HepG2 (cell line): ENCODE data around the gene RASL12. TPM values are rescaled to one million over a fixed set of nuclear protein-coding genes. Genes with fewer than 3 reads are reported as not detected.

Experiments
- ATAC-seq: fragments of 200-7000 bp; cut with Tn5 transposase; 3 replicates; pipeline ENCODE4 v1.9.1; 2020; ENCODE audit warnings: mild to moderate bottlenecking, moderate library complexity
- BruUV-seq: library from RNA; stranded (reverse); fragments of 400-500 nt; replicated peaks from 2 replicates; lab custom pipeline; 2021; lab: Mats Ljungman, UMichigan
- CTCF ChIA-PET: fragments of 300-600 bp; formaldehyde crosslinking; extraction: SDS; loops from one replicate; lab custom pipeline; 2021; ENCODE audit warnings: low total read pairs, inconsistent platforms, low intra/inter-chr PET ratio; lab: Yijun Ruan, JAX
- POLR2A ChIA-PET: fragments of 350-600 bp; sonication (Branson Sonifier 250); formaldehyde crosslinking; loops from one replicate; lab custom pipeline; 2020; ENCODE audit warnings: antibody characterized with exemption, inconsistent platforms; lab: Yijun Ruan, JAX
- DNase-seq: peaks from one replicate; pipeline ENCODE4 v3.0.0-alpha.2; 2015; ENCODE audit warnings: low spot score
- FAIRE-seq: peaks from 3 replicates; lab custom pipeline; 2011; peaks lifted over from hg19 to GRCh38; lab: Jason Lieb, UNC
- H2AFZ ChIP-seq: one replicate; pipeline ENCODE4 v1.6.1; 2011; ENCODE audit warnings: low read length, inconsistent platforms
- H3K27ac ChIP-seq: fragments of 300-600 bp; 3 replicates; pipeline ENCODE4 v1.8.0; 2011; ENCODE audit warnings: mixed run types, mild to moderate bottlenecking, mixed read lengths, low read length, inconsistent platforms; ENCODE audit not compliant: insufficient read depth; ENCODE audit errors: extremely low read length
- H3K27me3 ChIP-seq, 2 experiments: fragments of 200-600 bp in 1 of 2; 2 replicates in 1 of 2; 3 replicates in 1 of 2; pipeline versions ENCODE4 v1.6.0 to v1.8.0; 2011; ENCODE audit warnings: low read length in 2 of 2, mild to moderate bottlenecking in 2 of 2, moderate library complexity in 2 of 2, inconsistent platforms in 1 of 2; ENCODE audit not compliant: insufficient read depth in 2 of 2, control insufficient read depth in 1 of 2
- H3K36me3 ChIP-seq, 2 experiments: fragments of 200-600 bp in 1 of 2; replicated peaks in 1 of 2; 2 replicates in 1 of 2; 3 replicates in 1 of 2; pipeline versions ENCODE4 v1.5.1 to v1.8.0; 2011; ENCODE audit warnings: low read length in 2 of 2, inconsistent platforms in 1 of 2; ENCODE audit not compliant: insufficient read depth in 2 of 2, control insufficient read depth in 1 of 2
- H3K4me1 ChIP-seq: 2 replicates; pipeline ENCODE4 v1.5.1; 2012; ENCODE audit warnings: low read length, inconsistent platforms; ENCODE audit not compliant: insufficient read depth
- H3K4me2 ChIP-seq: 2 replicates; pipeline ENCODE4 v1.6.0; 2011; ENCODE audit warnings: low read depth, low read length, inconsistent platforms
- H3K4me3 ChIP-seq, 3 experiments: fragments of 200-600 bp in 1 of 3; sonication (generic), shearing (Covaris generic) in 1 of 3; replicated peaks in 1 of 3; 2 replicates each; pipeline ENCODE4 v1.5.1; 2011 to 2016; ENCODE audit warnings: low read length in 3 of 3, inconsistent platforms in 2 of 3, low read depth in 2 of 3, mild to moderate bottlenecking in 2 of 3, control low read depth in 1 of 3, mixed read lengths in 1 of 3; ENCODE audit not compliant: insufficient read depth in 1 of 3
- H3K79me2 ChIP-seq: one replicate; pipeline ENCODE4 v1.6.1; 2011; ENCODE audit warnings: low read length, inconsistent platforms; ENCODE audit not compliant: insufficient read depth
- H3K9ac ChIP-seq: 2 replicates; pipeline ENCODE4 v1.6.0; 2011; ENCODE audit warnings: mild to moderate bottlenecking, low read depth, low read length, inconsistent platforms; ENCODE audit not compliant: insufficient read depth
- H3K9me3 ChIP-seq: 2 replicates; pipeline ENCODE4 v1.5.1; 2012; ENCODE audit warnings: mild to moderate bottlenecking, low read length
- H4K20me1 ChIP-seq: 2 replicates; pipeline ENCODE4 v1.6.0; 2011; ENCODE audit warnings: inconsistent platforms, mild to moderate bottlenecking, low read length, moderate library complexity; ENCODE audit not compliant: insufficient read depth
- AHR ChIP-seq: IDR thresholded peaks from 2 replicates; pipeline ENCODE4 v1.6.1; 2018; ENCODE audit warnings: missing genetic modification reagents, missing compliant biosample characterization
- ASH2L ChIP-seq: fragments of 300-600, 200-600 bp; sonication (generic); IDR thresholded peaks from 2 replicates; pipeline ENCODE4 v1.7.0; 2017; ENCODE audit warnings: low read depth, mild to moderate bottlenecking, moderate library complexity, mixed read lengths, low read length; ENCODE audit not compliant: insufficient read length
- CEBPG ChIP-seq: IDR thresholded peaks from 2 replicates; pipeline ENCODE4 v1.6.1; 2016
- ISX ChIP-seq: sonication (generic); formaldehyde crosslinking; conservative IDR thresholded peaks from 2 replicates; pipeline ENCODE4 v1.5.0; 2020; ENCODE audit warnings: missing genetic modification reagents
- MZF1 ChIP-seq: sonication (generic); formaldehyde crosslinking; IDR thresholded peaks from 2 replicates; pipeline ENCODE4 v1.8.1; 2023; ENCODE audit warnings: mild to moderate bottlenecking, missing genetic modification reagents, borderline replicate concordance
- U2AF1 ChIP-seq: fragments of 200-400 bp; formaldehyde crosslinking; optimal IDR thresholded peaks from 2 replicates; pipeline ENCODE3; 2017; ENCODE audit warnings: mild to moderate bottlenecking, low read depth, low read length
- ZNF282 ChIP-seq: fragments of 450-650 bp; IDR thresholded peaks from 2 replicates; pipeline ENCODE4 v1.6.1; 2018; ENCODE audit not compliant: partially characterized antibody
- WGBS: methylation state at CpG from one replicate; pipeline ENCODE4 v1.1.6; 2017; ENCODE audit warnings: low lambda C conversion rate; 5-methylcytosine and 5-hydroxymethylcytosine counted together
- in situ Hi-C: cut with HindIII; loops from 2 replicates; pipeline ENCODE4 v1.10.0; 2017; ENCODE audit warnings: low pct_unique_long_range_greater_than_20kb; ENCODE audit not compliant: extremely low pct_ligation_motif_present
- intact Hi-C: fragments of 100-400 bp; cut with micrococcal nuclease; formaldehyde crosslinking; loops from one replicate; pipeline ENCODE4 v1.10.0; 2022; ENCODE audit not compliant: unreplicated experiment
- polyA plus RNA-seq, 8 experiments: library from polyadenylated mRNA; depleted of rRNA in 3 of 8; stranded (reverse) in 7 of 8; unstranded in 1 of 8; fragments of >200 nt; fragmentation: Illumina TruSeq in 4 of 8; extraction: Trizol in 4 of 8; gene quantifications; 2 replicates each; pipeline versions ENCODE4 v1.2.1 to v1.2.3, GENCODE V29; 2011 to 2016; ENCODE audit warnings: low read depth in 4 of 8, missing spikeins in 1 of 8, mixed read lengths in 1 of 8; ENCODE audit not compliant: insufficient read depth in 1 of 8
- total RNA-seq, 5 experiments: library from RNA; depleted of rRNA; stranded (reverse); fragments of >200 nt; fragmentation: Illumina TruSeq; extraction: Trizol; gene quantifications; 2 replicates each; pipeline ENCODE4 v1.2.3, GENCODE V29; 2016; ENCODE audit warnings: low read depth in 1 of 5
- TF ChIP-seq, protein P1 (sequence below): sonication (generic); formaldehyde crosslinking; IDR thresholded peaks from 2 replicates; pipeline ENCODE4 v1.8.0; 2022; ENCODE audit warnings: mild to moderate bottlenecking, missing genetic modification reagents; ENCODE audit not compliant: insufficient replicate concordance
- TF ChIP-seq, protein P2 (sequence below): sonication (generic); formaldehyde crosslinking; IDR thresholded peaks from 2 replicates; pipeline ENCODE4 v1.4.0; 2020; ENCODE audit warnings: missing genetic modification reagents, low read depth, mild to moderate bottlenecking, borderline replicate concordance
- TF ChIP-seq, protein P3 (sequence below): sonication (generic); formaldehyde crosslinking; IDR thresholded peaks from 2 replicates; pipeline ENCODE4 v1.4.0; 2020; ENCODE audit warnings: missing genetic modification reagents
- TF ChIP-seq, protein P4 (sequence below): sonication (generic); formaldehyde crosslinking; IDR thresholded peaks from 2 replicates; pipeline ENCODE4 v1.5.0; 2020; ENCODE audit warnings: mild to moderate bottlenecking, missing genetic modification reagents

Gene RASL12
- total and polyA plus RNA-seq, 2 of the 13 experiments (the other 11 are each of a cell fraction or from before 2014, with no cell fraction given): 0.16 to 0.55 TPM

DNA sequence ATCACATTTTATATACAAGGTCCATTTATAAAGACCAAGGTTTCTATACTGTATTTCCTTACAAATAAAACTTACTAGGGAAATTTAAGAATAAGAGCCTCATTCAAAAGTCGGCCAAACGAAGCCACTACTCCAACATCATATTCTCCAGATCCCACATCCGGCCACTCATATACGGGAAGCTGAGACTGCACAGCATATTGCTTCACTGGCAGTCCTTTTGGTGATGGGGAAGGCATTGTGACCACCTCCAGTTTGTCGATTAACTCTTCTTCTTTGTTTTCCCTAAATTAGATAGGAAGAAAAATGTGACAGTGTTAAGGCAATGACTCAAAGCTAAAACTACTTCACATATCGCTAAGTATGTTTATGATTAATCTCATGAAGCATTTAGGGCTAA lies 41.0 kb downstream of the RASL12 start:
- POLR2A ChIA-PET: no interaction called here
- FAIRE-seq: no peak
- TF ChIP-seq ZNF282 (no peak), ISX (CRISPR knock-in tag) (no peak), ASH2L (no peak), AHR (CRISPR knock-in tag) (no peak)
- TF ChIP-seq, protein P1, sequence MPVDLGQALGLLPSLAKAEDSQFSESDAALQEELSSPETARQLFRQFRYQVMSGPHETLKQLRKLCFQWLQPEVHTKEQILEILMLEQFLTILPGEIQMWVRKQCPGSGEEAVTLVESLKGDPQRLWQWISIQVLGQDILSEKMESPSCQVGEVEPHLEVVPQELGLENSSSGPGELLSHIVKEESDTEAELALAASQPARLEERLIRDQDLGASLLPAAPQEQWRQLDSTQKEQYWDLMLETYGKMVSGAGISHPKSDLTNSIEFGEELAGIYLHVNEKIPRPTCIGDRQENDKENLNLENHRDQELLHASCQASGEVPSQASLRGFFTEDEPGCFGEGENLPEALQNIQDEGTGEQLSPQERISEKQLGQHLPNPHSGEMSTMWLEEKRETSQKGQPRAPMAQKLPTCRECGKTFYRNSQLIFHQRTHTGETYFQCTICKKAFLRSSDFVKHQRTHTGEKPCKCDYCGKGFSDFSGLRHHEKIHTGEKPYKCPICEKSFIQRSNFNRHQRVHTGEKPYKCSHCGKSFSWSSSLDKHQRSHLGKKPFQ (CRISPR knock-in tag): no peak
- H3K79me2 ChIP-seq: peaks cover 15% of the 10 kb centered on the region
- intact Hi-C loops: no loop called here
- CTCF ChIA-PET: no interaction called here
- H3K4me1 ChIP-seq: peaks cover 28% of the 10 kb centered on the region
- no peak overlapping the region for H2AFZ ChIP-seq
- H4K20me1 ChIP-seq: no peaks in the 10 kb centered on the region
- no peak for ATAC-seq
- no peak overlapping the region for H3K27ac ChIP-seq
- no peaks in the 10 kb centered on the region for H3K9me3 ChIP-seq
- H3K36me3 ChIP-seq: peaks cover 5 to 21% of the 10 kb centered on the region in 2 experiments; a peak in 3 of 5 replicates
- H3K4me2 ChIP-seq: no peak overlapping the region
- no peak overlapping the region for H3K4me3 ChIP-seq
- H3K27me3 ChIP-seq: no peaks in the 10 kb centered on the region; a peak in 1 of 5 replicates
- WGBS: 97% methylated on average over 6 of the region's 6 CpGs
- H3K9ac ChIP-seq: no peak overlapping the region
- in situ Hi-C loops: no loop called here
- no peak for DNase-seq
- BruUV-seq: no TSS peak

DNA sequence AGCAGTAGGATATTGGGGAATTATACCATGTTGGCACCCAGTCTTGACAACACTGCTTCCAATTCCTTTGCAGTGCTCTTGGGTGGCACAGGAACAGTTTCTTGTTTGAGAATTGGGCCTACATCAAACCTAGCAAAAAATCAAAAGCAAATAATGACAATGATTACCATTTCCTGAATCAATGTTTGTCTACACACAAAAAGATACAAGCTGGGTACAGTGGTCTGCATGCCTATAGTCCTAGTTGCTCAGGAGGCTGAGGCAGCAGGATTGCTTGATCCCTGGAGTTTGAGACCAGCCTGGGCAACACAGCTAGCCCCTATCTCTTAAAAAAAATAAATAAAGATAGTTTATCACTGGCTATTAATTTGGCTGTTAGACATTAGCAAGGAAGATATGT lies 46.3 kb downstream of the RASL12 start:
- H3K4me2 ChIP-seq: no peak overlapping the region
- FAIRE-seq: no peak
- H3K27me3 ChIP-seq: no peaks in the 10 kb centered on the region
- no peaks in the 10 kb centered on the region for H3K9me3 ChIP-seq
- no peak overlapping the region for H3K9ac ChIP-seq
- H4K20me1 ChIP-seq: no peaks in the 10 kb centered on the region
- no peak for ATAC-seq
- intact Hi-C loops (no loop called here), in situ Hi-C loops (no loop called here)
- no peak overlapping the region for H3K4me3 ChIP-seq
- POLR2A ChIA-PET: no interaction called here
- H3K79me2 ChIP-seq: no peaks in the 10 kb centered on the region
- CTCF ChIA-PET: no interaction called here
- BruUV-seq: no TSS peak
- DNase-seq: no peak
- H3K4me1 ChIP-seq: no peaks in the 10 kb centered on the region
- H3K27ac ChIP-seq: no peak overlapping the region
- no peak overlapping the region for H2AFZ ChIP-seq
- peaks cover 8 to 31% of the 10 kb centered on the region in 2 experiments; a peak in 4 of 5 replicates for H3K36me3 ChIP-seq
- TF ChIP-seq, protein P2, sequence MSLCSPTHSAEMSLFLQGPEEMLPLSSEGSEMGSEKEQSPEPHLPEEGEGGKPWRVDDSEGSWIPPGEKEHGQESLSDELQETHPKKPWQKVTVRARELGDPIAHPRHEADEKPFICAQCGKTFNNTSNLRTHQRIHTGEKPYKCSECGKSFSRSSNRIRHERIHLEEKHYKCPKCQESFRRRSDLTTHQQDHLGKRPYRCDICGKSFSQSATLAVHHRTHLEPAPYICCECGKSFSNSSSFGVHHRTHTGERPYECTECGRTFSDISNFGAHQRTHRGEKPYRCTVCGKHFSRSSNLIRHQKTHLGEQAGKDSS: no peak
- TF ChIP-seq, protein P3, sequence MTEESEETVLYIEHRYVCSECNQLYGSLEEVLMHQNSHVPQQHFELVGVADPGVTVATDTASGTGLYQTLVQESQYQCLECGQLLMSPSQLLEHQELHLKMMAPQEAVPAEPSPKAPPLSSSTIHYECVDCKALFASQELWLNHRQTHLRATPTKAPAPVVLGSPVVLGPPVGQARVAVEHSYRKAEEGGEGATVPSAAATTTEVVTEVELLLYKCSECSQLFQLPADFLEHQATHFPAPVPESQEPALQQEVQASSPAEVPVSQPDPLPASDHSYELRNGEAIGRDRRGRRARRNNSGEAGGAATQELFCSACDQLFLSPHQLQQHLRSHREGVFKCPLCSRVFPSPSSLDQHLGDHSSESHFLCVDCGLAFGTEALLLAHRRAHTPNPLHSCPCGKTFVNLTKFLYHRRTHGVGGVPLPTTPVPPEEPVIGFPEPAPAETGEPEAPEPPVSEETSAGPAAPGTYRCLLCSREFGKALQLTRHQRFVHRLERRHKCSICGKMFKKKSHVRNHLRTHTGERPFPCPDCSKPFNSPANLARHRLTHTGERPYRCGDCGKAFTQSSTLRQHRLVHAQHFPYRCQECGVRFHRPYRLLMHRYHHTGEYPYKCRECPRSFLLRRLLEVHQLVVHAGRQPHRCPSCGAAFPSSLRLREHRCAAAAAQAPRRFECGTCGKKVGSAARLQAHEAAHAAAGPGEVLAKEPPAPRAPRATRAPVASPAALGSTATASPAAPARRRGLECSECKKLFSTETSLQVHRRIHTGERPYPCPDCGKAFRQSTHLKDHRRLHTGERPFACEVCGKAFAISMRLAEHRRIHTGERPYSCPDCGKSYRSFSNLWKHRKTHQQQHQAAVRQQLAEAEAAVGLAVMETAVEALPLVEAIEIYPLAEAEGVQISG (CRISPR knock-in tag): no peak
- TF ChIP-seq, protein P4, sequence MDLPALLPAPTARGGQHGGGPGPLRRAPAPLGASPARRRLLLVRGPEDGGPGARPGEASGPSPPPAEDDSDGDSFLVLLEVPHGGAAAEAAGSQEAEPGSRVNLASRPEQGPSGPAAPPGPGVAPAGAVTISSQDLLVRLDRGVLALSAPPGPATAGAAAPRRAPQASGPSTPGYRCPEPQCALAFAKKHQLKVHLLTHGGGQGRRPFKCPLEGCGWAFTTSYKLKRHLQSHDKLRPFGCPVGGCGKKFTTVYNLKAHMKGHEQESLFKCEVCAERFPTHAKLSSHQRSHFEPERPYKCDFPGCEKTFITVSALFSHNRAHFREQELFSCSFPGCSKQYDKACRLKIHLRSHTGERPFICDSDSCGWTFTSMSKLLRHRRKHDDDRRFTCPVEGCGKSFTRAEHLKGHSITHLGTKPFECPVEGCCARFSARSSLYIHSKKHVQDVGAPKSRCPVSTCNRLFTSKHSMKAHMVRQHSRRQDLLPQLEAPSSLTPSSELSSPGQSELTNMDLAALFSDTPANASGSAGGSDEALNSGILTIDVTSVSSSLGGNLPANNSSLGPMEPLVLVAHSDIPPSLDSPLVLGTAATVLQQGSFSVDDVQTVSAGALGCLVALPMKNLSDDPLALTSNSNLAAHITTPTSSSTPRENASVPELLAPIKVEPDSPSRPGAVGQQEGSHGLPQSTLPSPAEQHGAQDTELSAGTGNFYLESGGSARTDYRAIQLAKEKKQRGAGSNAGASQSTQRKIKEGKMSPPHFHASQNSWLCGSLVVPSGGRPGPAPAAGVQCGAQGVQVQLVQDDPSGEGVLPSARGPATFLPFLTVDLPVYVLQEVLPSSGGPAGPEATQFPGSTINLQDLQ (CRISPR knock-in tag): no peak
- TF ChIP-seq U2AF1 (no peak), MZF1 (CRISPR knock-in tag) (no peak), CEBPG (CRISPR knock-in tag) (no peak)
